NCI-H82 (cell line): ENCODE data around the gene SHOC1.
"Not testable (repeated sequence)": the region's sequence is repeated elsewhere in the genome, so short reads cannot be mapped to it uniquely, and the experiment has no call there.

Experiments used
- DNase-seq: peaks from one replicate; lab custom pipeline; 2025; lab: John Stamatoyannopoulos, UW

SHOC1 gene

GRCh38 chr9:111805262-111805661 lies 10.5 kb upstream of the SHOC1 start:
- DNase-seq = peak; percentile 35

GRCh38 chr9:111804636-111805035 lies 9.9 kb upstream of the SHOC1 start:
- DNase-seq = no peak

GRCh38 chr9:111803924-111804323 lies 9.2 kb upstream of the SHOC1 start:
- no peak for DNase-seq

DNA sequence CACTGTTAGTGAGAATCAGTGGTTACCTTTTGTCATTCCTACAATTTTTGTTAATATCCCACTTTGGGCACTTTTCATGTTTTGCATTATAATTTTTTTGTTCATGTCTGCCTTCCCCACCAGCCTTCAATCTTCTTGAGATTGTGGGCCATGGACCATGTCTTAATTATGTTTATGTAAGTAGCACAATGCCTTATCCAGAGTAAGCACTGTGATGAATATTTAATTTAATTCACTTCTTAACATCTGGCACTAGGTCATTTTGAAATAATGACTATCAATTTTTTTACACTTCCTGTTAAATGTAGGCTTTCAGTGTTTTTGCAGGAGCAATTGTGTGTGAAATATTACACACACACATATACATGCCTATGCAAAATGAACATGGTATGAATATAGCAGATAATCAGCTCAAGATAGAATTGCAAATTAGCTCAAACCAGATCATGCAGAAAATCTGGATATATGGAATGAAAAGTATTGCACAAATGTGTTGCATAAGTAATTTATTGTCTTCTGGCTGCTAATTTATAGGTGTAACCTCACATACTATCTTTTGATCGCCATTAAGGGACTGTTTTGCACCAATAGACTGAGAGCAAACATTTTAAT lies 5.3 kb upstream of the SHOC1 start:
- DNase-seq = no peak

DNA sequence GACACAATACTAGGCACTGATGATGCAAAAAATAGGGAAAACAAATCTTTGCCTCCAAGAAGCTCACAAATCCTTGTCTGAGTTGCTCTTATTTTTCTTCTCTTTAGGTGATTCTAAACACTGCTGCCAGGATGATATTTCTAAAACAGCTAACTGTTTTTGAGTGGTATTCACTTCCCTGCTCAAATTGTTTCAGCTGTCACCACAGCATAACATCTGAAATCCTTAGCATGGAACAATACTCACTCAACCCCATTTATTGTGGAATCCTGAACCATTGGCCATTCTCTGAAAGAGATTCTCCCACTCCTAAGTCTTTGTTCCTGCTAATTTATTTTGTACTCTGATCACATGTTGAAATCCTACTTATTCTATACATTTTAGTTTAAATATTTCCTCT lies 4.8 kb upstream of the SHOC1 start:
- no peak for DNase-seq

DNA sequence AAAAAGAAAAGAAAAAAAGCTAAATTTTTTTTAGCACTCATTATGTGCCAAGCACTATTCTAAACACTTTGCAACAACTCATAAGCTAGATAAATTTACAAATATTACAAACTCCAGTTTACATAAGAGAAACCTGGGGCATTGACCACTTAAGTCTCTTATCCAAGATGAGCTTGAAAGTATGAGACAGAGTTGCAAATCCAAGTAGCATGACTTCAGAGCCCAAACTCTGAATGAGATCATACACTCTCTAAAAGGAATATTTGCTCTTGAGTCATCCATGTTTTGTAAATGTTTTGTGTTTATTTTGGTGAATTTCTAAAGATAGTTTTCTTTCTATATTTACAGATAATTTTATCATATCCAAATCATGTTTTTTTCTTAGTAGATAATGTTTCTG lies 4.0 kb upstream of the SHOC1 start:
- DNase-seq = no peak

GRCh38 chr9:111795557-111795839 lies 761 bp upstream of the SHOC1 start:
- DNase-seq = no peak

GRCh38 chr9:111791821-111792220 lies 2.9 kb downstream of the SHOC1 start:
- not testable (repeated sequence) for DNase-seq

GRCh38 chr9:111789881-111790280 lies 4.9 kb downstream of the SHOC1 start:
- DNase-seq = no peak

GRCh38 chr9:111783857-111784256 lies 10.9 kb downstream of the SHOC1 start:
- peak; percentile 86 for DNase-seq

DNA sequence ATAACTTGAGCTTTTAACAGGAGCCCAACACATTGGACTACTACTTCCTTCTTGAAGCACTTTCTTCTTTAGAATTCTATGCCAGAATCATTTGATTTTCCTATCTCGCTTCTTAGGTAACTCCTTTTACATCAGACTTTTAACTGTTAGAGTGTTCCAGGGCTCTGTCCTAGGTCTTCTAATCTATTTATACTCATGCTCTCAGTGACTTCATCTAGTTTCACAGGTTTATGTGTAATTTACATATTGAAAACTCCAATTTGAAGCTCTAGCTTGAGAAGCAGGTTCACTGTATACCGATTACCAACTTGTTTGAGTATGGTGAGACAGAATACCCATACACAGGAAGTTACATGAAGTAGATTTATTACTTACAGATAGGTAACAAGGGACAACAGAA lies 11.3 kb downstream of the SHOC1 start:
- DNase-seq = no peak

DNA sequence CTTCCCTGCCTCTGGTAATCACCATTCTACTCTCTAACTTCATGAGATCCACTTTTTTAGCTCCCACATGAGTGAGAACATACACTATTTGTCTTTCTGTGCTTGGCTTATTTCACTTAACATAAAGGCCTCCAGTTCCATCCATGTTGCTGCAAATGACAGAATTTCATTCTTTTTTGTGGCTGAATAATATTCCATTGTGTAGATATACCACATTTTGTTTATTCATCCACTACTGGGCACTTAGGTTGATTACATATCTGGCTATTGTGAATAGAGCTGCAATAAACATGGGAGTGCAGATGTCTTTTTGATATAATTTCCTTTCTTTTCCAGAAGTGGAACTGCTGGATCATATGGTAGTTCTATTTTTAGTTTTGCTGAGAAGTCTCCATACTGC lies 28.7 kb downstream of the SHOC1 start:
- DNase-seq = no peak

GRCh38 chr9:111762556-111762955 lies 32.2 kb downstream of the SHOC1 start:
- DNase-seq = no peak

GRCh38 chr9:111759762-111760639 lies 34.7 kb downstream of the SHOC1 start:
- peak; percentile 83 for DNase-seq

DNA sequence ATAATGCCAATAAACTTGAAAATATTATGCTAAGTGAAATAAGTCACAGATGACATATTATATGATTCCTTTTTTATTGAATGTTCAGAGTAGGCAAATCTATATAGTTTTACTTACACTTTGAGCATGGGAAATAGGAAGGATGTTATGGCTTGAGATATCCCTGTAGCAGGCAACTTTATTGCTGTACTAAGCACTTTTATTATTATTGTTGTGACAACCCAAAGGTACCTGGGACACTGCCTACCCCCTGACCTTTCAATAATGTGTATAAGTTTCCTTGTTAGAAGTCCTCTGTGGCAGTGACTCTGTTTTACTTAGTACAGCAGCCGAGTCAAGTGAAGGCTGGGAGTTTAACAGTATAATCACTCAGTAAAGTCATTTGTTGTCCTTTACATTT lies 39.9 kb downstream of the SHOC1 start:
- no peak for DNase-seq

- no peak for DNase-seq
Observed at GRCh38 chr9:111752455-111752854, 42.3 kb downstream of the SHOC1 start.
